GM19351 (cell line): ENCODE data around the gene CBFA2T3.

Source experiments
- ATAC-seq: cut with Tn5 transposase; IDR thresholded peaks from one replicate; pipeline ENCODE4 v1.9.1; 2021; ENCODE audit warnings: mild to moderate bottlenecking, moderate library complexity; ENCODE audit not compliant: unreplicated experiment

CBFA2T3 gene

DNA sequence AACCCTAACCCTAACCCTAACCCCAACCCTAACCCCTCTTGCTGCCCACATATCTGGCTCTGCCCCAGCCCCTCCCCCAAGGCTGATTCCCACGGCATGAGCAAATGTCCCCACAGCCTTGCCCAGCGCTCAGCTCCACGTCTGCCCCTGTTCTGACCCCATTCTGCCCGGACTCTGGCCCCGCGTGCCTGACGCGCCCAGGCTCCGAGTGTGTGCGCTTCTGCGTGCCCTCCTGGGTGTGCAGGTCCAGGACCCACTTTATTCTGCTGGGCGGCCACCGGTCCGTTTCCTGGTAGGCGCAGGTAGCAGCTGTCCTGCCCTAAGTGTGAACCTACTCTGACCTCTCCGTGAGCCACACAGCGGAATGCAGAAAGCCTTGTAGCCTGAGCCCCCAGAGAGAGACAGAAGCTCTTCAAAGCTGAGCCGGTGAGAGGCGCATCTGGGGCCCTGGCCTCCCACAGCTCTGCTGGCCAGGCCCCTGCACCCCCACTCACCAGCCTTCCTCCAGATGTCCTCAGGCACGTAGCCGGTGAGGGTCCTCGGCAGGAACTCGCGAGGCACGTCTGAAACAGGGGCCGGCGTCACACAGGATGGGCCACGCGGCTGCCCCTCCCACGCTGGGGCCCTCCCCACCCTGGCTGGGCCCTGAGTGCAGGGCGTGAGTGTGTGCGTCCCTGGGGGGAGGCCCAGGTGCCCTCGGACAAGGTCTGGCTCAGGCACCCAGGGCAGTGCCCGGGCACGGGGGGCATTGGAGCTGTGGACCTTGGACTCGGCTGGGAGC, 96.6 kb downstream of the CBFA2T3 start:
- no peak for ATAC-seq

DNA sequence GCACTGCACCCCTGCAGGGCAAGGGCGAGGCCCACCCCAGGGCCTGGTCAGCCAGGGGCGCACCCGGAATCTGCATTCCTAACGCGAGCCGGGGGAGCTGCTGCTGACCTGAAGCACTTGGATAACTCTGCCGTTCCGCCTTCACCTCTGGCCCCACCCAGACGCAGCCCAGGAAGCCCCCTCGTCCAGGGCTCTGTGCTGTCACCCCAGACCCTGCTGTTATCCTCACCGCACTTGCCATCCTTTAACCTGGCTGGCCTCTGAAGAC, 97.3 kb downstream of the CBFA2T3 start:
- no peak for ATAC-seq

DNA sequence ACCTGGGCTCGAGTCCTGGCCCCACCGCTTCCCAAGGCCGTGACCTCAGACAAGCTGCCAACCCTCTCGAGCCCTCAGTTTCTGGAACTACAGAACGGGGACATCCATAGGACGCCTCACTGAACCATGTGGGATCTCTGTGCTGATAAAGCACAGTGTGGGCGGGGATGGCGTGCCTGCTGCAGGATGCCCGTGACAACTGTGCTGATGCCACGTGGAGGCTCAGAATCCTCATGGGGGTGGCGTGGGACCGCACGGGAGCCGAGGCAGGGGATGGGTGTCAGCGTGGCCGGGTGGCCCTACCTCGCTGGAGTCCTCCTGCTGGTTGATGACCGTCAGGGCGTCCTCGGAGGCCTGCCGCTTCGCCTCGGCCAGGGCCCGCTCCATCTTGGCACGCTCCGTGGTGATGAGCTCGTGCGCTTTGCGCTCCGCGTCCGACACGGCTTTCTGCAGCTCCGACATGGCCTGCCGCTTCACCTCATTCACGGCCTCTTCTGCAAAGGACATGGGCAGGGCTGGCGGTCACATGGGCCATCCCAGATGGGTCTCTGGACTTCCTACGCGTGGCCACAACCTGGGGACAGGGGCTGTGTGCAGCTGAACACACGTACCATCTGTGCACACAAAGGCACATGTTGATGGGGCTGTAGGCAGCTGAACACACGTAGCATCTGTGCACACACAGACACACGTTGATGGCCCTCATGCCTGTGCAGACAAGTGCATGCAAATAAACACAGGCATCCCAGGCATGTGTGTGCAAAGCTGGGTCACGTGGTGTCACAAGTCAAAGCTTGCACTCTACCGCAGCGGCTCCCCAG, 97.8 kb downstream of the CBFA2T3 start:
- ATAC-seq, result no peak

DNA sequence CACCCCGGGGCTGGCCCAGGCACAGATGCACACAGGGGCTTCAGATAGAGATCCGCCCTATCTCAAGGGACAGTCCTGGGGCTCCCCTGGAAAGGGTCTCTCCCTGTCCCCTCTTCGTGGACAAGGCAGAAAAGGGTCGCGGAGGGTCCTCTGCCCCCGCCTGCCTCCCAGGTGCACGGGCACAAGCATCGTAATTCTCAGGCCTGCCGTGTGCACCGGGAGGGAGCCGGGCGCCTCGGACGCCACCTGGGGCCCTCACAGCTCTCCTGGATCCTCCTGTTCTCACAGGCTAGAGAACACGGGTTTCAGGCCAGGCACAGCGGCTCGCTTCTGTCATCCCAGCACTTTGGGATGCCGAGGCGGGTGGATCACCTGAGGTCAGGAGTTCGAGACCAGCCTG, 98.7 kb downstream of the CBFA2T3 start:
- no peak for ATAC-seq

DNA sequence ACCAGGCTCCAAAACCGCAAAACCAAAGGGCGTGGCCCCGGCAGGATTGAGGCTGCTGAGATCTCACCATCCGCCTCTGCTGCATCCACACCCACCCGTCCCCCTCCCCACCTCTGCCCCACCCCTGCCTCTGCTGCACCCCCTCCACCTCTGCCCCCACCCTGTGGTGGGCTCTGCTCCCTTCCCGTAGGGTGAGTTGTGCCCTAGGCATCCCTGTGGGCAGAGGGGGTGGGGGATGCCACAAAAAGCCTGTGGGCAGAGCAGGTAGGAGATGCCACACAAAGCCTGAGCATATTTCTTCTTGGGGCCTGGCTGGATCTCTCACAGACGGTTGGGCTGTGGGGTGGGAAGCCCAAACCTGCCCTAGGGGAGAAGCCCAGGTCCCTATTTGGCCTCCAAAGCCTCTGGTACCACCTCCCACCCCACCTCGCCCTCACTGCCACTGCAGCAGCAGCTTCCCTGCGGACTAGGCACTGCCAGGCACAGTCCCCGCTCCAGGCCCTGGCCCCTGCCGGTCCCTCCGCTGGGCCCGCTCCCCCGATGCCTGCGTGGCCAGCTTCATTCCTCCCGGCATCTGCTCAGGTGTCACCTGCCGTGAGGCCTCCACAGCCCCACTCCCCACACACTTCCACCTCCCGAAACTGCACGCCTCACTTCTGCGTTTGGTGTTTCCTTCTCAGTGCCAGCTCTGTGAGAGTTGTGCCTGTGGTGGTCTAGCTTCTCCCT, 99.3 kb downstream of the CBFA2T3 start:
- no peak for ATAC-seq

DNA sequence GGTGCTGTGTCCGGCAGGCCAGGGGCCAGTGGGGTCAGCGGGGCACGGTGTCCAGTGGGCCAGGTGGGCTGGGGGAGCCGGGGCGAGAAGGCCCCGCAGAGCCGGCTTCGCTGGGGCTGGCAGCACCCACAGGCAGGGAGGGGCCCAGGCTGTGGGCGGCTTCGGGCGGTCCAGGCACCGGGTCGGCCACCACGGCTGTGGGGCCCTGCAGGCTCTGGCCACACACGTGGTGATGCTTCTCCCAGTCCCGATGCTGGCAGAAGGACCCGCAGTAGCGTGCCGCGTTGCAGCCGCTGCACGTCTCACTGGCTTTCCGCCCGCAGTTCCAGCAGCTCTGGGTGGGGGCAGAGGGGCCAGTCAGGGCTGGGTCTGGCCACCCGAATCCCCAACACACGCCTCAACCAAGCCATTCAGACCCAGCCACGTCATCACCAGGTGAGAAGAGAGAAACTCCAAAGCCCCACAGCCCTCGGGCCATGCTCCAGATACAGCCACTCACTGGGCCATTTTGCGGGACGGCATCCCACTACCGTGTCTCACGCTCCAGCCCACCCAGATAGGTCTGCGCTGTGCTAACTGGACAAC, 100.0 kb downstream of the CBFA2T3 start:
- ATAC-seq, result no peak

DNA sequence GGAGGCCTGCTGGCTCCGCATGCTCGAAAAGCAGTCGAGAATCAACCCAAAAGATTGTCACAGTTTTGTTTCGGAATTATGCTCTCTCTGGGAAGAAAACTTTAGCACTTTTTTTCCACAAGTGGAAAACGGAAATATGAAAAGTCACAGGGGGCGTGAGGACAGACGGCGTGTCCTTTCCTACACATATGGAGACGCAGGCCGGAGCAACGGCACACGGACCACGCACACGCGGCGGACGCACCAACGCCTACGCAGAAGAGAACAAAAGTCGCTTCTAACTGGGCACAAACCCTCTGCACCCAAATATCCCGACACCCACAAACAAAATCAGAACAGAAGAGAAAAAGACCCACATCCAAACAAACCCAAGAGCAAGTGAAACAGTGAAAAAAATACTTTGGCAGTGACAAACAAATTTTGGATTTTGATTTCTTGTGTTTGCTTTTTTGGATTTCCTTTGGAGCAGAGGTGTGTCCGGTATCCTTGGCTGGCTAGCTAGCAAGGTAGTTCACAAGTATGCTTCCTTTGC, 101.2 kb downstream of the CBFA2T3 start:
- no peak for ATAC-seq

DNA sequence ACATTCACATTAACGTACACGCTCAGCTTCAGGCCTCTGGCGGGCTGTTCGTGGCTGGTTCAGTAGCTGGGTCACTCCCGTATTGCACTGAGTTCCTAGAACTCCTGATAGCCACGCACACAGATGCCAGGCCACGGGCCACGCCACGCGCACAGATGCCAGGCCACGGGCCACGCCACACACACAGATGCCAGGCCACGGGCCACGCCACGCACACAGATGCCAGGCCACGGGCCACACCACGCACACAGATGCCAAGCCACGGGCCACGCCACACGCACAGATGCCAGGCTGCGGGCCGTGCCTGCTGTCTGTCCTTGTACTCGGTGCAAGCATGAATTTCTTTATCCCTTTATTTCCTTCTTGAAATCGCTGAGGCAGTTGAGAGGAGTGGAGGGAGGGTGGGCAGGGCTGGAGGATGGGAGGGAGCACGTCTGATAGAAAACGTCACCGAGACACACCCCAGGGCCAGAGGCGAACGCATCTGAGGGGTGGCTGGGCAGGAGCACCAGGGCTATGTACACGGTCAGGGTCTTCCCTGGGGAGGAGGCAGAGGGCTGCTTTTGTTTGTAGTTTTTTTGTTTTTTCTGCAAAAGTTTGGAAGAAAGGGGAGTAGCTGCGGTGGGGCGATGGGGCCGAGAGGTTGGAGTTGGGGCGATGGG, 101.9 kb downstream of the CBFA2T3 start:
- ATAC-seq, result no peak

DNA sequence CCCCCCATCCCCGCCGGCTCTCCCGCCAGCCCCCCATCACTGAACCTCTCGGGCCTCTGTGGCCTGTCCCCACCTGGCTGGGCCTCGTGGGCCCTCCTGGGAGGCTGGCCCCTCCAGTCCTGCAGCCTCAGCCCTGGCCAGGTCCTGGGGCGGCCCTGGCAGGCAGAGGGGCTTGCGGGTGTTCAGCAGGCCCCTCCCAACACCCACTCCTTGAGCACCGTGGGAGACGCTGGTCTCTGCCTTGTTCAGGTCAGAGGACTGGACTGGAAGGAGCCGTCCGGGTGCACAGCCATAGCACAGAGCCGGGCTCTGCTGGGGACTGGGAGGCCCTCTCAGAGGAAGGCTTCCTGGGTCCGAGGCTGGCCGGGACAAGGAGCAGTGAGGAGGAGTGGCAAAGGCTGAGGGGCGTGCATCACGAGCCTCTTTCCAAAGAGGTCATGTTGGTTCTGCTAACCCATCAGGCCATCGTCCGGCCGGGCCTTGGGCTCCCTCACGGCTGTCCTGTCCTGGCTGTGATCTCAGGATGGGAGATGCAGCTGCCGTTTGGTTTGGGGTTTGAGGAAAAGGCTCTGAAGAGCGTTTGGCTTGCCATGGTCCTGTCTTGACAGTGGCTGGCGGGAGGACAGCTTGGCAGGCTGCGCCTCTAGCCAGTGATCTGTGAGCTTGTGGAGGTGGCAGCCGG, 104.2 kb downstream of the CBFA2T3 start:
- ATAC-seq, result no peak

DNA sequence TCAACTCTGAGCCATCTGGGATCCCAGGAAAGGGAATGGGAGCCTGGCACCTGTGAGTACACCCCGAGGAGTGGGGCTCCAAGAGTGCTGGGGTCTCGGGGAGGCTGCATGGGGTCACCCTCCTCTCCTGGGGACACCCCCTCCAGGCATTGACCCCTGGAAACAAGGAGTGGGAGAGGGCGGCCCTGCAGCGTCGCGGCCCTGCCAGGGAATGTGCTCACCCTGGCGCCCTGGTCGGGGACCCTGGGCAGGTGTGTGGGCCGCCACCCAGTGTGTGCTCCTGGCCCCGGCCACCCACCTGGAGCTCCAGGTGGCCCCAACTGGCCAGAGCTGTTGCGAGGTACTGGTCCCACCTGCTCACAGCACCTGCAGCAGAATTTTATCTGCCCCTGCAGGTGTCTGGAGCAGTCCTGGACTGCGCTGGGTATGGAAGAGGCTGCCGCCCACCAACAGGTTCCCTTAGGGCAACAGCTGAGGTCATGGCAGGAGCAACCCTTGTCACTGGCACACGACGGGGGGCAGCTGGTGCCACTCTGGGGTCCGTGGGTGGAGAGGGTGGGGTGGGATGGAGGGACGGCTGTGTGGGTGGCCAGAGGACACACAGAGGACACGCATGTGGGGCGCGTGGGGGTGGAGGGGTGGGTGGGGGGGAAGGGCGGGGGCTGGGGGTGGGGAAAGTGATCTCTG, 105.1 kb downstream of the CBFA2T3 start:
- no peak for ATAC-seq

DNA sequence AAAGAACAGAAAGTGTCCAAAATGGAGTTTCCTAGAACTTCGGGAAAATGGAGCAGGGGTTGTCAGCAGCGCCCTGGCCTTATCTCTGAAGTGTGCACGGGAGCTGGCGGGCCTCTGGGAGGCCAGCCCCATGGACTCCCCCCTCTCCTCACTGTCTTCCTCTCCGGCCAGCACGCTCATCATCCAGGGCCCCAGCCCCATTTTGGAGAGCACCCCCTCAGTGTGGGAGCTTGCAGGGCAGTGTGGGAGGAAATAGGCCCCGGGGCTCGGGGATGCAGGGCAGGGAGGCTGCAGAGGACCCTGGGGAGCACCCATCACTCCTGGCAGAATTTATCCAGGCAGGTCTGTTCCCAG, 105.7 kb downstream of the CBFA2T3 start:
- no peak for ATAC-seq

DNA sequence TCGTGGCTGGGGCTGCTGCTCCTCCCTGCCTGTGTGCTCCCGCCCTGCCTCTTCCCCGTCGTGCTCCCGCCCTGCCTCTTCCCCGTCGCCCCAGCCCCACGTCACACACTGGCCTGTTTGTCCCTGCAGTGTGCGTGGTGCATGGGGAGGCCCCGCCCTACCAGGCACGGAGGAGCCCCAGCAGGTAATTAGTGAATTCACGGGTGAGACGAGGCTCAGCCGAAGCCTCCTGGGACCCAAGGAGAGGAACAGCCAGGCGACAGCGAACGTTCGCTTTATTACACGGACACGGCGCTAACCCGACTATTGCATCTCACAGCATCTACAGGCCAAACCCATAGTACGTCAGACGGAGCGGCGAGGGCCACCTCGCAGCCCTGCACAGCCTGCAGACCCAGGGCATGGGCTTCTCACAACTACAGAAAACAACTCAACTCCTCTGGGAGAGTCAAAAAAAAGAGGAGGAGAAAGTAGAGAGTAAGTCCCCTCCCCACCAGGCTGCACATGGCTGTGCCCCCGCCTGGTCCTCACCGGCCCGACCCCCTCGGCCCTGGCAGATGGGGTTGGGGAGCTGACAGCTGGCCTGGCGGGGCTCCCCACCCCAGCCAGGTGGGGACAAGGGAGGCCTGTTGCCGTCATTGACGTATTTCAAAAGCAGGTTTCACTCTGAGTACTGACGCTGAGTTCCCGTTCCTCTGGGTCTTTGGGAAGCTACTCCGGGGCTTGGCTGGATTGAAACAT, 106.2 kb downstream of the CBFA2T3 start:
- no peak for ATAC-seq

DNA sequence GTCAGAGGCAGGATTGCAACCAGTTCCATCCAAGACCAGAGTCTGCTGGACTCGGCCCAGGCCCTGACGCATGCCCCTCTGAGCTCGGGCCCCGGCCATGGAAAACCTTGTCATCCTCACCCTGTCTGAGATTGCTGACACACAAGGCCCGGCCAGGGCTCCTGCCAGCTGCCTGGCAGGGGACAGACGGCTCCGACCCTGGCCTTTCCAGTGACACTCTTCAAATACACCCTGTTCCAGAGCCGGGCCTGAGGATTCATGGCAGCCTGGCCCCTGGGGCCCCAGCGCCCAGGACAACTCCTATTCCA, 107.4 kb downstream of the CBFA2T3 start:
- ATAC-seq, result no peak

DNA sequence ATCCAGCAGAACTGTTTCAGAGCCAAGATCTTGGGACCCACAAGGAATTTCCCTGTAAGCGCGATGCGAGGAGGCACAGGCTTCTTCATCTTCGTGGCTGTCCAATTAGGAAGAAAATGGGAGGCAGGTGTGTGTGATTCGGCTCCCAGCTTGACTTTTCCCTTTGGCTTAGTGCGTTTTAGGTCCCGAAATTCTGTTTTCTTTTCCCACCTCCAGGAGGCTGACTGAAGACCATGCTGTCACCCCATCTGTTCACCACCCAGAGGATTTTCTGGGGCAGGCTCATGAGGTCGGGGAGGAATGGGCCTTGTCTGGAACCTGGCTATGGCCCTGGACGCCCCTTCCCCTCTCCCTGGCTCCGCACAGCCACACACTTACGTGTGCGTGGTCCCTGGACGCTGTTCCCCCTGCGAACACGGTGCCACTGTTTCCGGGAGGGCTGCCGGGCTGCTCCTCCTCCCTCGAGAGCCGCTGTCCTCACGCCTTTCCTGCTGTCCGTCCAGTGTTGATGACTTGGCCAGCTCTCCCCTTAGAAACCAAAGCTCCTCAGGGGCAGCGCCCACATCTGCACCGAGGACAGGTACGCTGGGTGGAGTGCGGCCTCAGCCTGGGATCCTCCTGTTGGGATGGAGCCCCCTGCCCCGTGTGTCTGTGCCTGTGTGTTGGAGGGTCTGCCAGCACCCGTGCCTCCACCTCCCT, 107.9 kb downstream of the CBFA2T3 start:
- ATAC-seq, result no peak

DNA sequence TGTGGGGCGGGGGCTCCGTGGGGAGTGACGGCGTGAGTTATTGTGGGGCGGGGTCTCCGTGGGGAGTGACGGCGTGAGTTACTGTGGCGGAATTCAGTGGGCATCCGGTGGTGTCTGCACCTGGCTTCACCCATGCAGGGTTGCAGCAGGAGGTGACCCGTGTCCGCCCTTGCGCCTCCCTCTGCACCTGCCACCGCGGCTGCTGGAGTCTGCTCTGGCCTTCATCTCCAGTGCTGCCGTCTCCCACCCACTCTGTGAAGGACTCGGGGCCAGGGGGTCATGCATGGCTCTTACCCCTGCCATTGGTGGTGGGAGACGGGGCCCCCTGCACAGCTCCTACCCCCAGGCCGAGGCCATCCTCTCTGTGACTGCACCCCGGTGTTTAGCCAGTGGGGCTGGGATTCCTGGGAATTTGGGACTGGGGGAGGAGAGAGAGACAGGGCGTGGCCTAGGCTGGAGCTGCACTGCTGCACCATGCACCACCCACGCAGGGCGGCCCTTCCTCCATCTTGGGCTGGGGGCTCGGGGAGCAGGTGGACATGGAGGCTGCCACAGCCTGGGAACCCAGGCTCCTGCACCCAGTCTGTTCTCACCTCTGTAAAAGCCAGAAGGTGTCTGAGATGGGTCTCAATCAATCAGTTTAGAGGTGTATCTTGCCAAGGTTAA, 109.3 kb downstream of the CBFA2T3 start:
- no peak for ATAC-seq

DNA sequence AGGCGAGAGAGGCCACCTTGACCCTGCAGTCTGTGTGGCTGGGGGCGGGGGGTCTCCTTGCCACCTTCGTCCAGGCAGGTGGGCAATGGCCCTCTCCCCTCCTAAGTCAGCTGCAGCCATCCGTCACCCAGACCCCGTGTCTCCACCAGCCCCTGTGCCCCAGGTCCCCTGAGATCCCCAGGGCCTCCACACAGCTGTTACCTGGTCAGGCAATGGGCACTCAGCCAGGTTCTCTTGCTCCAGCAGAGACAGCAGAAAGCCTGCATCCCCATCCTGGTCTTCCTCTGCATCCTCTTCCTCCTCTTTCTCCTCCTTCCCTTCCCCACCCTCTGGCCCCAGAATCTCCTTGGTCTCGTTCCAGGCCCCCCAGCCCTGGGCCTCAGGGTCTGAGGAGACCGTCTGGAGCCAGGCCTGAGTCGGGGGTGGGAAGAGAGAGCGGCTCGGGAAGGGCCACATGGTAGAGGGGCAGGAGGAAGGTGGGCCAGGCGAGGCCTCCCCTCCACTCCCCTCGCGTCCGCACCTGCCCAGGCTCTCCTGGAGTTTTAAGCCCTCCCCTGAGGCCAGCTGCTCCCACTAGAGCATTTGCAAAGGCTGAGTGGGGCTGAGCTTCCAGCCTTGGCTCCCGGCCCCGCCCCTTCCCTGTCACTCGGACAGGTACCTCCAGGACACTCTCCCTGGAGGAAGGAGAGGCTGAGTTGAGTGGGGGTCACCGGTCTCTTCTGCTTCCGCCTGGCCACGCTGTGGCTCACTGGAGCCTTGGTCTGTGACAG, 110.7 kb downstream of the CBFA2T3 start, which contains the start of gene PABPN1L:
Gene PABPN1L, minus strand, starts transcription at position 510 of the 770 bp plus-strand sequence. Its CDS starts 54 bp downstream, at position 456.
- no peak for ATAC-seq

DNA sequence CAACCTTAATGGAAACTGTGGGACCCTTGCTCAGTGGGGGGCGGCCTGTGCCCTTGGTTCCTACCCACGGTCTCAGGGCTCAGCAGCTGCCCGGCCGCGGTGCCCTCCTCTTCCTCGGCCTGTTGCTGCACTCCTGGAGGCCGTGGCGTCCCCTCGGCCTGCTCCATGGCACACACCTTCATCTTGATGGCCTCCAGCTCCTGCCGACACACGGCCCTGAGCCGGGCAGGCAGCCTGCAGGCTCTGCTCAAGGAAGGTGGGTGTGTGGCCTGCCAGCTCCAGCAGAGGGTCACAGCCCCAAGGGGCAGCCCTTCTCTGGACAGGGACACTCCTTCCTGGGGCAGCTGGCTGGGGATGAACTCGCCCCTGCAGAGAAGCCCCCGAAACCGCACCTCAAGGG, 111.3 kb downstream of the CBFA2T3 start:
- ATAC-seq, result no peak
